NCI-H1048 (cell line): ENCODE measurements around the gene TGFBR3.

Experiments
- DNase-seq: peaks from one replicate; lab custom pipeline; 2025; lab: John Stamatoyannopoulos, UW

The TGFBR3 gene

DNA sequence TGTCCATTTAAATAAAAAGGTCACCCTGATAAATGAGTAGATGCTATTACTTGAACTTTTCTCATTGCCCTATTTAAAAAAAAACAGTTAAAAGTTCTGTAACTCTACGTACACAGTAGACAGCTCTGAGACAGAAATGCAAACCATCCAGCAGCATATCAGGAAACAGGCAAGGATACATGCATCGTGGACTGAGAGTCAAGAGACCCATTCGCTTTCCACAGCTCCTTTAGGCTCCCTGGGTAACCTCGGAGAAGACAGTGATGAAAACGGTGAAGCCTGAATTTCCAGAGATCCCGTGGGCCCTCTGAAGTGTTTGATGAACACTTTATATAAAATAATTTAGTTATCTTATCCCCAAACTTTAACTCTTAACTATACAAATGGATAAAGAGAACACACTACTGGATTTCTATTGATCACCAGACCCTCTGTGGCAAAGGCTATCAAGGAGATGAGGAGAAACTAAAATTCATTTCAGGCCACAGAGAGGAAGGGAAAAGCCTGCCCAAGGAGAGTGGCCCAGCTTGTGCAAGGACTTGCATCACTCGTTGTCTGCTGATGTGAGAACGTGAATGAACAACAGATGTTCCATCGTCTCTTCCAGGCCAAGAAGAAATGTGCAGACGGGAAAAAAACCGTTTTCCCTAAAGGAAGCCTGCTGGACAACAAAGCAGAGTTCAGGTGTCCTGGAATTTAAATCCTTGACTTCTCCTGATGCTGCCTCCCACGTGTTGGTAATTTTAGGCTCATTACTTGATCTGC is 131.0 kb downstream of the TGFBR3 start:
- DNase-seq: no peak

DNA sequence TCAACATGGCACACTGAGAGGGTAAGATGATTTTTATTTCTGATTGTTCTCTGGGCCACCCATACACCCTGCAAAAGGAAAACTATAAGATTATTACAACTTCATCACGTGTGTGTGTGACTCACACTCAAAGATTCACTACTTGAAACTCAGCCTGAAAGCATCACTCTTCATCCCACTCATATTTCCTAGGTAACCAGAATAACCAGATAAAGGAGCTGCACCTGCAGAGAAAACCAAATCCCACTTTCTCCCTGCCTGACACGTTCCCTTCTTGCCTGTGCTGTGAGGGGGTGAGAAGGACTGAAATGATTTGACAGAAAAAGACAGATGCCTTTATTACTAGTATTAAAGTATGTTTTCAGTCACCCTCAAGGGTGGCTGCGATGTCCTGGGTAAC is 131.6 kb downstream of the TGFBR3 start:
- DNase-seq: no peak

DNA sequence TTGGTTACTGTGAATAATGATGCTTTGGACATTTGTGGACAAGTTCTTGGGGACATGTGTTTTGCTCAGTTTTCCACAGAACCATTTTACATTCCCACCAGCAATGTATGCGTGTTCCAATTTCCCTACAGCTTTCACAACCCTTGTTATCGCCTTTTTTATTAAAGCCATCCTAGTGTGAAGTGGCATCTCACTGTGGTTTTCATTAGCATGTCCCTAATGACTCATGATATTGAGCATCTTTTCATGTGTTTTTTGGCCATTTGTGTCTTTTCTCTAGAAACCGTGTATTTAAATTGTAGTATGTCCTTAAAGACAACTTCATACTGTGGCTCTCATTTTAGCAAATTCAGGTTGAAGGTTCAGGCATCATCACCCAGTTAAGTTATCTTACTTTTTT is 132.1 kb downstream of the TGFBR3 start:
- DNase-seq: no peak

DNA sequence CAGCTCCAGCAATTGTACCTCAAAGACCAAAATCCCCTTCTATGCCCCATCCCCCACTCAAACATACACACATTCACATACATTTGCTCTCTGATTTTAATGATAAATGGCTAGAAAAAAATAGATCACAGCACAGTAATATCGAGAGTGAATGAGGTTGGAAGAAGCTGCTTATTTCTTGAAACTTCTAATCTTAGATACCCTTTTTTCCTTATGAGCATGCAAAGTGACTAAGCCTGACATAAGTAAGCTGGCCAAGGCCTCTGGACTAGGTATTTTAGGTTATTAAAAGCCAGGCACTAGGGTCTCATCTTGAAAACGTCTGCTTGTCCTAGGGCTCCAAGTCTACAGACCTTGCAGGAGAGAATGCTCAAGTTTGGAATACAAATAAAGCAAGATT is 133.6 kb downstream of the TGFBR3 start:
- no peak for DNase-seq

DNA sequence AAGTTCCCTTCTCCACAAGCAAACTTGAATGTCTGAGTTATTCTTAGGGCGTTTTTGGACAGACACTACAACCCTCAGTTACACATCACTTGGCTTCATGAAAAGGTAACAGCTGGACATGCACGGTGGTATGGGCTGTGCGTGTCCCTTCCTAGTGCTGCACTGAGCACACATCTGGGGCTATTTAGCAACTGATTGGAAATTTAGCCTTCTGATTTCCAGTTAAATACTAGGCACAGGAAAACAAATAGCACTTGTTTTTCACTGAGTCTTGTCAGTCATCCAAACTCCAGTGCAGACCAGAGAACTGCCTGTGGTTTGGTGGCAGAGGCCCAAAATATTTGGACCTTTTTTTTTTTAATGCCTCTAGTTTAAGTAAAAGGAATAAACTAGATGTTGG is 134.7 kb downstream of the TGFBR3 start:
- DNase-seq: no peak

DNA sequence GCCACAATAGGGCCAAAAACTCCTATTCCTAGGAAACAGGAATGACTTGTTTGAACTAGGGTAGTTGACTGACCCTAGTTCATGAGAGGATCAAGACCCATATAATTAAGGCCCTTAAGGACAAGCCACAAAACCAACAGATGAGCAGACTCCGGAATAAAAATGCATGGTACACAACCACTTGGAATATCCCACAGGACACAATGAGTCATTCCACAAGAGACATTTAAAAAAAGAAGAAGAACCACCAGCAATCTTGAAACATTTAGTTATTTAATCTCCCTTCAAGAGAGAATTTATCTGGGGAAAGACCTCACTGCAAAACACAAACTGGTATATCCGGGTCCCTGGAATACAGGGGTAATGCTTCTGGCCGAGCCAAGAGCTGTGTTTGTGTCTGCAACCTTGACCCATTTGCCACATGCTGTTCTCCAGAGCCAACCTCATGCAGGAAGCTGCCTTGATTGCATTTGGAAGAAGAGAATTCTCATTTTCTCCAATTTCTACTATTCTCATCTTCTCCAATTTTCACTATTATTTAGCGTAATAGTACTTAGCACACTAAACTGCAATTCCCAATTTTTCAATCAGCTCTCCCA is 135.5 kb downstream of the TGFBR3 start:
- no peak for DNase-seq

DNA sequence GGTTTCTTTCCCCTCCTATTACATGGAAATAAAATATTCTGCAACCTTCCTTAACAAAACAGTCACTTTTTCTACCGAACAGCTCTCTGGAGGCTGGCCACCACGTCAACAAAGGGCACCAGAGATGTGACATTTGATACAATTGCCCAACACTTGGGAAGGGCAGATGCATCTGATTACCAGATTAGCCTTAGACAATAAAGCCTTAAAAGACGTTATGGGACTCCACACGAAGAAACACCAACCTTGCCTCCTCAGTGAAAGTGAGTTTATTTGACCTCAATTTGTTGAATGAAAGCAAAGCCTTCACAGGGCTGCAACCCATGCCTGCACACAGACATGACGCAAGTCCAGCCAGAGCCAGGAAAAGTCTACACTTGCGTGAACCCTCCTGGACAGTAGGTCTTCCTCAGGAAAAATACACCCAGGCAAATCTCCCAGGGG is 136.1 kb downstream of the TGFBR3 start:
- no peak for DNase-seq

DNA sequence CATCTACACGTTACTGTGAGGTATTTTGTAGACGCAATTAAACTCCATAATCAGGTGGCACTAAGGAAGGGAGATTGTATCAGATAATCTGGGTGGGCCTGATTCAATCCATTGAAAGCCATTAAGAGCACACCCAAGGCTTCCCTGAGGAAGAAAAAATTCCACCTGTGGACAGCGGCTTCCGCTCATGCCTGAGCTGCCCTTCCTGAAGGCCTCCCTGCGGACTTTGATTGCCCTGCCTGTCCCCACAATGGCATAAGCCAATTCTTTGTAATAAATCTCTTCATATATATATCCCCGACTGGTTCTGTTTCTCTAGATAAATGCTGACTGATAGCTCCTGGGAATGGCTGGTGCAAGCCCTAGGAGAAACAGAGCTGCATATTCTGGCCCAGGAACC is 138.3 kb downstream of the TGFBR3 start:
- no peak for DNase-seq

DNA sequence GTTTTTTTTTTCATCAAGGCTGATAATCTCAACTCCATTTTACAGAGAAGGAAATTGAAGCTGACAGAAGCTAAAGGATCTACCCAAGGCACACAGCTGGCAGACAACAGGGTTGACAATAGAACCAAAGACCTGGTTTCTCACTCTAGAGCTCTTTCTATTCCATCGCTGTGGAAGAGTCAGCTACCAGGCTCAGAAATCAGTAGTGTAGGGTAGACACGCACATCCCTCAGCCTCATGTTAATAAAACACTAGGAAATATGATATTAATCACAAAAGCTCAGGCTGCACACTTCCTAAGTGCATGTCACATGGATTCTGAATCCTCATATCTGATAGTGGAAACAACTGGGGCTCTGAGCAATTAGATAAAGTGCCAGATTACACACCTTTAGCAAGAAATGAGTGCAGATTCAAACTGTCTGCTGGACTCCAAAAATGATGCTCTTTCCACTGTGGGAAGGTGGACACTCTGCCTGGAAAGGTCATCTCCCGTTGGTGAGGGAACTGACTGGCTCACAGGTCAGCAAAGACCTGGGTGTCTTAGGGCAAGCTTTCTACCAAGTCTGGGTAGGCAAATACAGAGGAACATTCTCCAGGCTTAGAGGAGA is 139.1 kb downstream of the TGFBR3 start:
- no peak for DNase-seq

DNA sequence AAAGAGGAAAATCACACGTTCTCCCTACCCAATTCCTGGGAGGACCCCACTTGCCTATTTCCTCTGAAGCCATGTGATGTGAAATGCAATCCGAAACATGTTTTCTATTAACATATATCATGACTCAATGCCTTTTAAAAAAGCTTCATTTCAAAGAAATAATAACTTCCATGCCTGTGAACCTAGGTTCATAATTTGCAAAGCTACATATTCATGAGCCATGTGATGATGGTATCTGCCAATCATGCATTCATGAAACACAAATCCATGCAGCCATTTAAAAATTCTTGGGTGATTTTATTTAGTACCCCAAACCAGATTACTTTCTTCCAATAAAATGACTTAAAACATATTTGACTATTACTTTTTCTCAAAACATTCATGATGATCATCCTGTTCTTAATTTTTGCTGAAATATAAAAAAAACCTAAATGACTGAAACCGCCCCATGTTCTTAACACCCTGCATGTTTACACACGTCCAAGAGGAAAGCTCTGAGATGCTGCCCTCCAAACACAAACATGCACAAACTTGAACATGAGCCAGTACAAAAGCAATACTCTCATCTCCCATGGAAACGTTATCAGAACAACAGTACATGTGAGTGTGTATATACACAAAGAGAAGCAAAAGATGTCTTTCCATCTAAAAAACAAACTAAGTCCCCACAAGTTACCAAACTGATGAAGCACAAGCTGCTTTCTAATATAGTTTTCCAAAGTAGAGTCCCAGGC is 140.1 kb downstream of the TGFBR3 start:
- DNase-seq: no peak

DNA sequence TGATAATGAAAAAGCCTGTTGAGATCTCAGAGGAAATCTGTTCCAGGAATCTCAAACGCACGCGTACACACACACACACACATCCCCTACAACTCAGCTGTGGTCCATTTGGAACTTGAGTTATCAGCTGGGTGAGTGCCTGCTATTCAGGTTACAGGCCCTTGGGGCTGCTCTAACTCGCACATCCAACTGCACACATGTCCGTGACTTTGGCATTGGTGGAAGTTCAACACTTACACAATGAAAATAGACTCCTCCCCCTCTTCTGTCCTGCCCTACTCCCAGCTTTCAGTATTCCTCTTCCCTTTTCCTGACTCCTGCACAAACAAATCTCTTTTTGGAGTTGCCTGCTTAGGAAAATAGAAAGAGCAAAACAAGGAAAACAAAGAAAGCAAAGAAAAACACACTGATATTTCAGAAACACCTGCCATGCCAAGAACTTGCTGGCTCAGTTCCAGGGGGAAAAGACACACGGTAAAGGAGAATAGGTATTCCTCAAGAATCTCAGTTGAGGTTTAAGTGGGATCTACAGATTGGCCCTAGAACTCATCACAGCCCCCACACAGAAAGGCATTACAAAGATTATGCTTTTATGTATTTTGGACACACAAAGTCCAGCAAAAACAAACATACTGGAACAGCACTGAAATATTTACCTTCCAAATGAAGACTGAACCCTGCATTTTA is 140.9 kb downstream of the TGFBR3 start:
- DNase-seq: no peak

DNA sequence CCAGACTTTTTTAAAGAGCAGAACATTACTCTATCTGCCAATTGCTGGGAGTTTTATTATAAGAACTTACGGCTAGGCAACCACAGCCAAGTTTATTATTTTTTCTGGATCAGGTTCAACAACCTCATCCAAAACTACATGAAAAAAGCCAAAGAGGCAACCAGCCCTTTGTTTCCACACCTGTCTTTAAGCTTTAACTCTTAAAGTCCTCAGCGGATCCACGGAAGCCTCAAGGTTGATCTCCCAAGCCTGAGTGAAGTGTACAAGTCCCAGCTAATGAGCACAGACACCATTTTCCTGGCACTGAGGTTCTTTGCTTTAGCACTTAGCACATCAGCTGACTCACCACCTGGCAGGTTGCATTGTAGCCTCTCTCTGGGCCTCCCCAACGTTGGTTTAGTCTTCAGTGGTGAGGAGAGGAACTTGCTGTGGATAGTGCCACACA is 143.1 kb downstream of the TGFBR3 start:
- no peak for DNase-seq

DNA sequence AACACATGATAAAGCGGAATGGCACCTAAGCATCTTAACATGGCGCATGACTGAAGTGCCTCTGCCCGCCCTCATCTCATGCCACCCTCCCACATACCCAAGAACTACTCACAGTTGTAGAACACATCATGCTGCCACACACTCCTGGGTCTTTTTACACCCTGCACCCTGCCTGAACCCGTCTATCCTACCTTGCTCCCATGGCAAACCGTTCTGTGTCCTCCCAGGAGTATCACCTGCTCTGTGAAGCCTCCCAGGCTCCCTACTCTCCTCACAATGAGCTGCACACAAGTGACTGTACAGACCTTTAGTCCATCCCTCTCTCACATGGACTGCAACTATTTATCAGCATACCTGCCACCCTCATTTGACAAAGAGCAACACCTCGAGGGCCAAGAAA is 144.0 kb downstream of the TGFBR3 start:
- no peak for DNase-seq

DNA sequence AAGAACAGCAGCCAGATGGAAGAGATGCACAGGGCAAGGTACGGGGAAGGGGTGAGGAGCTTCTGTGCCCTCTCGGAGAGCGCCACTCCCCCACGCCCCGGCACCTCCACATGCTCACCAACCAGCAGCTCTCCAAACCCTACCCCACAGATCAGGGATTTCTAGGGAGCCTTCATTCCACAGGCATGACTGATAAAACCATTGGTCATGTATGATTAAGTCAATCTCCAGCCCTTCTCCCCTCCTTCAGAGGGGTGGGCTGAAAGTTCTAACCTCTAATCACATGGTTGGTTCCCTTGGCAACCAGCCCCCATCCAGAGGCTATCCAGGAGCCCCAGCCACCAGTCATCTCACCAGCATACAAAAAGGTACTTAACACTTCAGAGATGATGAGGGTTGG is 144.7 kb downstream of the TGFBR3 start:
- DNase-seq: no peak

DNA sequence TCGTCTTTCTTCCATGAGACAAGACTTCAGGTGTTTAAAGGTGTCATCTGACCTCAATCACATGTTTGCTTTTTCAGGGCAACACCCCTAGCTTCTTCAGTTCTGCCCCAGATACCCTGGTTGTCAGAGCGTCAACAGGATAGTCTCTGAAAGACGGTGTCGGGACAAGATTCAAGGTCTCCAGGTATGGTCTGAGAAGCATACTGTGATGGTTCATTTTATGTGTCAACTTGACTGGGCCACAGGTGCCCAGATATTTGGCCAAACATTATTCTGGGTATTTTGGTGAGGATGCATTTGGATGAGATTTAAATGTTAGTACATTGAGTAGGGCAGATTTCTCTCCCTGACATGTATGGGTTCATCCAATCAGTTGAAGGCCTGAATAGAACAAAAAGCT is 148.3 kb downstream of the TGFBR3 start:
- no peak for DNase-seq

DNA sequence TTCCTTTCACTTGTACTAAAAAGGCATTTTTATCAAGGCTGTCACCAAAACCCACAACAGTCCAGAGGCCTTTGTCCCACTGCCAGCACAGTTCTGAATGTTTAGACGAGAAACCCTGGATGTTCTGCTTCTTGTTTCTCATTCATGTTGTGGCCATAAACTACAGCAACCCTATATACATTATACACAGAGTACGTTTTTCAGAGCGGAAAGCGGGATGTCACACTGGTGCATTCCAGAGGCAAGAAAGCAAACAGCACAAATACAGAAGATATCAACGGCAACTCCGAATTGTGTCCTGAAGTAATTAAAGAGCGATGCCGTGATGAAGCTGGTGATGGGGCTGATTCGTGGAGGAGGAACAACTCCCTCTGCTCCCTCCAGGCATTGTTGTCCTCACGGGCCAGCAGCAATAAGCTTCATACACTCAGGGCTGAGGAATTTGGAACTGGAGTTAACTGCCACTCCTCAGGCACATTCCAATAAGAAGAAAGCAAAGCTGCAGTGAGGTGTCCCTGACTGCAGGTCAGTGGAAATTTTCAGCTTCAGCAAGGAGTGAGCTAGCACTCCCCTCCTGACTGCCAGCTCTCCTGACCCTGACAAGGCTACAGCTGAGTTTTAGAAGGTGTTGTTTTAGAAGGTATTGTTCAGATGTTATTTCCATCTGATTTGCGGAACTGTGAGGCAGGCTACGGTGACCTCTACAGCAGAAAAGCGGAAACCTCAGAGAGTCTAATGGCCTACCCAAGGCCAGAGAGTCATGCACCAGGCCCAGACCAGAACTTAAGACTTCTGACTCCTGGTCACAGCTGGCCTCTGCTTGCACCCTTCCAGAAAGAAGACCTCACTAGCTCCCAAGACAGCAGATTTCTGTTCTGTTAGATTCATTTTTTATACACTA is 149.0 kb downstream of the TGFBR3 start:
- DNase-seq: no peak

DNA sequence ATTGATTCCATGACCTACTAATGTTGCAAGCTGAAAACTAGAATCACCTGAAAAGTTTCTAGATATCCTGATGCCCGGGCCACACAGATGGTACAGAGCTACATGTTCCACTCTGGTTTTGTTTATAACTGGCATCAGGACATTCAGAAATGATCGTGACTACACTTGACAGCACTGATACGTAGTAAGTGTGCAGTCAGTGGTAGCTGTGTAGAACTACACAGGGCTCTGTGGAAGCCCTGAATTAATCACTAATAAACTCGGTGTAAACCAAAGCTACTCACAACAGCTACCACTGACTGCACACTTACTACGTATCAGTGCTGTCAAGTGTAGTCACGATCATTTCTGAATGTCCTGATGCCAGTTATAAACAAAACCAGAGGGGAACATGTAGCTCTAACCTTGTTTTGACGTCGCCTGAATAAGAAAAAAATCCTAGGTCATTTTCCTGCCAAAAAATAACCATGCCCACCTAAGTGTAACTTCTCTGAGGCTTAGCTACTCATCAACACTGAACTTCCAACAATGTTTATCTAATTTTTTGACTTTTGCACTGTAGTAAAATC is 149.7 kb downstream of the TGFBR3 start:
- no peak for DNase-seq

DNA sequence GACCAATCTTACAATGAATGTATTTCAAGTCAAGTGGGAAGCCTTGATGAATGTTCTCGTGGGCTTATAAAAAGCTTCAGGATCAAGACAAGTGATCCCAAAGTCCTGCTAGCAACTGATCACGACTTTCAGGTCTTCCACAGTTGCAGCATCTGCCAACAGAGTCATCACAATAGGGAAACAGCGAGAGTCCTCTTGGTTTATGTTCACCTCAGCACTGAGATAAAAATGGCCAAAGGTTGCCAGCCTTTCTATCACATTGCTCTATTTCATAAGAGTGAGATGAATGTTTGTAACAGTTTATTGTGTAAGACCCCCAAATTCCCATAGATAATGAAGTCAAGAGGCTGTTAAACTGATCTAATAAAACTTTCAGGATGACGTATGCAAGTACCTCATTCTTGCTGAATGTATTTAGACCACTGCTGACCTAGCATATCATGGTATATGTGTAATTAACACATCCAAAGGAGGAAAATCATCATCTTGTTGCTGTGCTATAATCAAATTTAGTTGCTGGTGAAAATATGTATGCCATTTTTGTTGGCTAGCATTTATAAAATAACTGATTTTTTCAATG is 150.6 kb downstream of the TGFBR3 start:
- no peak for DNase-seq

DNA sequence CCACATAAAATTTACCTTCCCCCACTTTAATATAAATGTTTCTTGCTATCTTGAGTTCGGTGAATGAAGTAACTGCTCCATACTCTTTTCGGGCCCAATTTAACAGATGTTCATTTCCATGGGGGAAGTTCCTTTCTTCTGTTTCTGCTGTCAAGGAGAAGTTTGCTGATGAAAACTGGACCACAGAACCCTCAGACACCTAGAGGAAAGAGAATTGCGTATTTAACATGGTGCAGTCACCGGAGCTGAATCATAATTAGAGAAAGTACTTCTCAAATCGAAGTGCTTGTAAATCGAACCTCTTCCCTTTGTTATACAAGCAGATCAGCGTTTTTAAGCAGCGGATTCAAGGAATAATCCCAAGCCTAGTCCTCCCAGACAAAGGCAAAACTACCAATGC is 151.2 kb downstream of the TGFBR3 start:
- DNase-seq: no peak

DNA sequence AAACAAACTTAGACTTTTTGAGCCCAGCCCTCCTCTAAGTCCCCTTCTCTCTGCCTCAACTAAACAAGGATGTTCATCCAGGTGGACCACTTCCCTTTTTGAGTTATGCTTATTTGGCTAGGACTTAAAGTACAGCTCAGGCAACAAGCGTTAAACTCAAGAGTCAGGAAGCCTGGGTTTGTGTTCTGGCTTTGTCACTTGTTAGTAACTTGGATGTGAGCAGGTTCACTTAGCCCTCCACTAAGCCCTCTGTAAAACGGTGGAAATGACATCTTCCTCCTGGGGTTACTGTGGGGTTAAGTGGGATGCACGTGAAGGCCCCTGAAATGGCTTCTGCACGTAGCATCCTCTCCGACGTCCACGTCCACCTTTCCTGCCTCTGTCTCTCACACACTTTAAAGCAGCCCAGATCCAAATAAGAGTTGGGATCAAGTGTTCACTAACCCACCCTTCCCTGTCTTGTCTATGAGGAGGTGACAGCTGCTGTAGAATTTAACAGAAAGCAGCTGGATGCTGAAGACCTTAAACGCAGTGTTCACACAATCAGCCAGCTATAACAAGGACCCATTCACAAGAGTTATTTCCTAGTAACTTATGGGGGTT is 152.7 kb downstream of the TGFBR3 start:
- no peak for DNase-seq
